WTC11 (cell line): ENCODE data around the gene TUBA1A. TPM values are rescaled to one million over a fixed set of nuclear protein-coding genes. Genes with fewer than 3 reads are reported as not detected.
"Not testable (repeated sequence)": the region's sequence is repeated elsewhere in the genome, so short reads cannot be mapped to it uniquely, and the experiment has no call there.

Experiments used
- ATAC-seq: fragments of 200-7000 bp; cut with Tn5 transposase; 2 replicates; pipeline ENCODE4 v1.10.0; 2021; ENCODE audit warnings: mild to moderate bottlenecking, moderate library complexity
- CTCF ChIA-PET: fragments of 300-600 bp; sonication (Branson Sonifier 250); formaldehyde crosslinking; loops from one replicate; lab custom pipeline; 2021; ENCODE audit warnings: antibody characterized with exemption; lab: Charles Lee
- POLR2A ChIA-PET: fragments of 350-600 bp; sonication (Branson Sonifier 250); formaldehyde crosslinking; loops from one replicate; lab custom pipeline; 2021; ENCODE audit warnings: antibody characterized with exemption; lab: Charles Lee
- DNase-seq: peaks from one replicate; pipeline ENCODE4 v3.0.0; 2021; ENCODE audit warnings: low spot score
- H3K27ac Mint-ChIP-seq: 2 replicates; pipeline ENCODE4 v1.8.0; 2021; ENCODE audit warnings: mixed read lengths
- H3K27me3 Mint-ChIP-seq: 2 replicates; pipeline ENCODE4 v1.8.0; 2021; ENCODE audit warnings: low read depth, mild to moderate bottlenecking, moderate library complexity, mixed read lengths
- H3K36me3 Mint-ChIP-seq: 2 replicates; pipeline ENCODE4 v1.8.0; 2021; ENCODE audit warnings: mixed read lengths
- H3K4me1 Mint-ChIP-seq: 2 replicates; pipeline ENCODE4 v1.8.0; 2022; ENCODE audit warnings: mixed read lengths
- H3K4me3 Mint-ChIP-seq: 2 replicates; pipeline ENCODE4 v1.8.0; 2021; ENCODE audit warnings: mild to moderate bottlenecking, moderate library complexity, mixed read lengths
- H3K9me3 Mint-ChIP-seq: 2 replicates; pipeline ENCODE4 v1.8.0; 2021; ENCODE audit warnings: mixed read lengths
- CREB1 ChIP-seq: sonication (generic); formaldehyde crosslinking; IDR thresholded peaks from 2 replicates; pipeline ENCODE4 v1.8.0; 2023; ENCODE audit warnings: mild to moderate bottlenecking, missing genetic modification reagents
- NFE2L1 ChIP-seq: sonication (generic); formaldehyde crosslinking; IDR thresholded peaks from 2 replicates; pipeline ENCODE4 v1.8.1; 2023; ENCODE audit warnings: missing genetic modification reagents
- OVOL2 ChIP-seq: fragments of 250-450 bp; sonication (Bioruptor Pico); IDR thresholded peaks from 2 replicates; pipeline ENCODE4 v1.9.0; 2021; ENCODE audit warnings: mild to moderate bottlenecking, borderline replicate concordance
- STAT6 ChIP-seq: sonication (generic); formaldehyde crosslinking; conservative IDR thresholded peaks from 2 replicates; pipeline ENCODE4 v1.8.1; 2023; ENCODE audit warnings: mild to moderate bottlenecking, low read depth, missing genetic modification reagents, moderate library complexity
- ZBTB21 ChIP-seq: sonication (generic); formaldehyde crosslinking; IDR thresholded peaks from 2 replicates; pipeline ENCODE4 v1.8.1; 2023; ENCODE audit warnings: mild to moderate bottlenecking, missing genetic modification reagents, borderline replicate concordance
- ZBTB43 ChIP-seq: sonication (generic); formaldehyde crosslinking; IDR thresholded peaks from 2 replicates; pipeline ENCODE4 v1.8.1; 2023; ENCODE audit warnings: mild to moderate bottlenecking, missing genetic modification reagents
- ZNF416 ChIP-seq: fragments of 250-450 bp; sonication (Bioruptor Pico); IDR thresholded peaks from 2 replicates; pipeline ENCODE4 v1.9.0; 2021; ENCODE audit warnings: mild to moderate bottlenecking, inconsistent platforms
- ZSCAN18 ChIP-seq: fragments of 250-450 bp; sonication (Bioruptor Pico); IDR thresholded peaks from 2 replicates; pipeline ENCODE4 v2.1.2; 2022; ENCODE audit warnings: mild to moderate bottlenecking, moderate library complexity
- total RNA-seq: library from RNA; stranded (reverse); gene quantifications from 3 replicates; pipeline ENCODE4 v1.2.3, GENCODE V29; 2021
- TF ChIP-seq, protein P1 (sequence below): sonication (generic); formaldehyde crosslinking; IDR thresholded peaks from 2 replicates; pipeline ENCODE4 v1.8.1; 2023; ENCODE audit warnings: mild to moderate bottlenecking, missing genetic modification reagents, moderate library complexity
- TF ChIP-seq, protein P2 (sequence below): sonication (generic); formaldehyde crosslinking; IDR thresholded peaks from 2 replicates; pipeline ENCODE4 v1.8.0; 2022; ENCODE audit warnings: mild to moderate bottlenecking, missing genetic modification reagents

TUBA1A gene
- total RNA-seq, 1 experiment from 2014 or later = 226 TPM

DNA sequence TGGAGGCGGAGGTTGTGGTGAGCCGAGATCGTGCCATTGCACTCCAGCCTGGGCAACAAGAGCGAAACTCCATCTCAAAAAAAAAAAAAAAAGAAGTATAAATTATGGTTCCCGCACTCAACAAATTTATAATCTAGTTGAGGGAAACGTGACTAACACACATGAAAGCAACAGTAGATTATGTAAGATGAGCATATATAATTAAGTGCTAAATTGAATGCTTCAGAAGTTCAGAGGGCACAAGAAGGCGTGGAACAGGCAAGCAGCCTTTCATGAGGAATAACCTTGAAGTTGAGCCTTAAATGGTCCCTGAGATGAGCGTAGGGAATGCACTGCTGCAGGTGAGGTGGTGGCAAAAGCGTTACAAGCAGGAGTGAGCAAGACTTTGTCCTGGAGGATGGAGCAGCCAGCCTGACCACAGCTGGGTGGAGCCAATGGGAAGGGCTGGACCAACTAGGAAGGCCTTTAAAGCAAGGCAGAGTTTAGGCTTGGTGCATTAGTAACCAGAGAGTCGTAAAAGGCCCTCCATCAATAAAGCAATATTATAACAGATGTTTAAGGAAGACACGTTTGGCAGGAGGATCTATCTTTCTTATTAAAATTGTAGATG lies 30.6 kb upstream of the TUBA1A start:
- DNase-seq (no peak), ATAC-seq (peak; percentile 55)
- Mint-ChIP-seq H3K4me1 (peaks cover 13% of the 10 kb centered on the region), H3K4me3 (no peak overlapping the region), H3K36me3 (no peaks in the 10 kb centered on the region), H3K27ac (no peak overlapping the region), H3K9me3 (no peaks in the 10 kb centered on the region), H3K27me3 (no peaks in the 10 kb centered on the region)
- ChIA-PET POLR2A (no interaction called here), CTCF (no interaction called here)
- TF ChIP-seq, protein P1, sequence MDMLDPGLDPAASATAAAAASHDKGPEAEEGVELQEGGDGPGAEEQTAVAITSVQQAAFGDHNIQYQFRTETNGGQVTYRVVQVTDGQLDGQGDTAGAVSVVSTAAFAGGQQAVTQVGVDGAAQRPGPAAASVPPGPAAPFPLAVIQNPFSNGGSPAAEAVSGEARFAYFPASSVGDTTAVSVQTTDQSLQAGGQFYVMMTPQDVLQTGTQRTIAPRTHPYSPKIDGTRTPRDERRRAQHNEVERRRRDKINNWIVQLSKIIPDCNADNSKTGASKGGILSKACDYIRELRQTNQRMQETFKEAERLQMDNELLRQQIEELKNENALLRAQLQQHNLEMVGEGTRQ (CRISPR knock-in tag) = no peak
- no peak for TF ChIP-seq NFE2L1
- TF ChIP-seq CREB1 (CRISPR knock-in tag) = no peak
- no peak for TF ChIP-seq ZBTB43 (CRISPR knock-in tag)
- TF ChIP-seq ZSCAN18 (CRISPR knock-in tag) = no peak
- no peak for TF ChIP-seq OVOL2 (CRISPR knock-in tag)
- TF ChIP-seq ZBTB21 = no peak
- no peak for TF ChIP-seq STAT6 (CRISPR knock-in tag)
- no peak for TF ChIP-seq ZNF416 (CRISPR knock-in tag)

- CTCF ChIA-PET = no interaction called here
- H3K27me3 Mint-ChIP-seq = no peaks in the 10 kb centered on the region; the same call in 1 of the 2 replicates
- no peaks in the 10 kb centered on the region for H3K36me3 Mint-ChIP-seq
- H3K4me1 Mint-ChIP-seq = peaks cover 14% of the 10 kb centered on the region
- TF ChIP-seq ZNF416 (CRISPR knock-in tag) = no peak
- DNase-seq = no peak
- H3K9me3 Mint-ChIP-seq = no peaks in the 10 kb centered on the region
- H3K27ac Mint-ChIP-seq = no peak overlapping the region
- ATAC-seq = no peak
- no peak overlapping the region for H3K4me3 Mint-ChIP-seq
- POLR2A ChIA-PET = interaction anchor here (0.6 kb wide), 1 partner anchor 69 kb away, joined by 3 read pairs; no protein-coding TSS in a partner anchor
Measured at GRCh38 chr12:49212572-49212971, 23.7 kb upstream of the TUBA1A start.

DNA sequence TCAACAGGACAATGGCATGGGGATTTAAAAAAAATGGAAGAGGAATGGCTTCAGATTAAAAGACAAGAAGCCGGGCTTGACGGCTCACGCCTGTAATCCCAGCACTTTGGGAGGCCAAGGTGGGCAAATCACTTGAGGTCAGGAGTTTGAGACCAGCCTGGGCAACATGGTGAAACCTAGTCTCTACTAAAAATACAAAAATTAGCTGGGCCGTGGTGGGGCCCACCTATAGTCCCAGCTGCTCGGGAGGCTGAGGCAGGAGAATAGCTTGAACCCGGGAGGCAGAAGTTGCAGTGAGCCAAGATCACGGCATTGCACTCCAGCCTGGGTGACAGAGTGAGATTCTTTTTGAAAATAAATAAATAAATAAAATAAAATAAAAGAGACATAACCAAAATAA lies 21.8 kb upstream of the TUBA1A start:
- H3K4me3 Mint-ChIP-seq, CTCF ChIA-PET, ATAC-seq, H3K27ac Mint-ChIP-seq, POLR2A ChIA-PET, DNase-seq, H3K9me3 Mint-ChIP-seq, H3K36me3 Mint-ChIP-seq, H3K27me3 Mint-ChIP-seq: not testable (repeated sequence)
- peaks cover 10% of the 10 kb centered on the region for H3K4me1 Mint-ChIP-seq

DNA sequence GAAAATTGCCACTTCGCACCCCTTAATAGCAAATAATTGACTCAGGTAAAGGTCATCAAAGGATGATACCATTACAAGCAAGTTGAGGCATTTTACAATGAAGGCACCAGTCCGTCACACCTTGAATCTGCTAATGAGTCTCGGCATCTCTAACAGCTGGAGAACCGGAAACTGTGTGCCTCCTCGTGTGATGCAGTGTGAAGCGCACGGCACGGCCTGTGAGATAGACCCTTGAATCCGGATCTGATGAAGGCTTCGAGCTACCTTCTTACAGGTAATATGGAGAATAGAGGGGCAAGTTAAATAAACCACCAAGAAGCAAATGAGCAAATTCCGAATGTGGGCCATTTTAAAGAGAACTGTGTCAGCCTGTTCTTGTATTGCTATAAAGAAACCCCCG lies 19.8 kb upstream of the TUBA1A start:
- CTCF ChIA-PET = interaction anchor here (0.7 to 0.8 kb wide), 2 partner anchors 27 to 80 kb away, joined by 3 read pairs; no protein-coding TSS in a partner anchor
- H3K27ac Mint-ChIP-seq = no peak overlapping the region
- H3K9me3 Mint-ChIP-seq = no peaks in the 10 kb centered on the region

More for the DNA sequence above, 19.8 kb upstream of the TUBA1A start:
- no peaks in the 10 kb centered on the region for H3K4me1 Mint-ChIP-seq
- POLR2A ChIA-PET = no interaction called here
- TF ChIP-seq, protein P2, sequence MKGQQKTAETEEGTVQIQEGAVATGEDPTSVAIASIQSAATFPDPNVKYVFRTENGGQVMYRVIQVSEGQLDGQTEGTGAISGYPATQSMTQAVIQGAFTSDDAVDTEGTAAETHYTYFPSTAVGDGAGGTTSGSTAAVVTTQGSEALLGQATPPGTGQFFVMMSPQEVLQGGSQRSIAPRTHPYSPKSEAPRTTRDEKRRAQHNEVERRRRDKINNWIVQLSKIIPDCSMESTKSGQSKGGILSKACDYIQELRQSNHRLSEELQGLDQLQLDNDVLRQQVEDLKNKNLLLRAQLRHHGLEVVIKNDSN (CRISPR knock-in tag) = no peak
- DNase-seq (no peak), ATAC-seq (no peak)
- H3K27me3 Mint-ChIP-seq = no peaks in the 10 kb centered on the region; the same call in 1 of the 2 replicates
- no peak overlapping the region for H3K4me3 Mint-ChIP-seq
- no peaks in the 10 kb centered on the region for H3K36me3 Mint-ChIP-seq
